AG04449 (cell line): ENCODE data around the gene JPH2.
"Not testable (repeated sequence)": the region's sequence is repeated elsewhere in the genome, so short reads cannot be mapped to it uniquely, and the experiment has no call there.

ENCODE experiments used
- CTCF ChIA-PET: fragments of 350-600 bp; formaldehyde crosslinking; extraction: SDS; loops from one replicate; lab custom pipeline; 2021; ENCODE audit warnings: antibody characterized with exemption; lab: Yijun Ruan, JAX
- POLR2A ChIA-PET: fragments of 400-600, 350-600 bp; formaldehyde crosslinking; extraction: SDS; loops from one replicate; lab custom pipeline; 2020; ENCODE audit warnings: antibody characterized with exemption, inconsistent platforms; lab: Yijun Ruan, JAX
- DNase-seq: peaks from one replicate; pipeline ENCODE4 v3.0.0-alpha.2; 2010; ENCODE audit warnings: low read depth, low spot score
- H3K4me3 ChIP-seq: 2 replicates; pipeline ENCODE4 v1.5.1; 2011; ENCODE audit warnings: low read depth, mild to moderate bottlenecking, control low read depth, low read length
- CTCF ChIP-seq: IDR thresholded peaks from one replicate; pipeline ENCODE4 v1.5.1; 2011; ENCODE audit warnings: mild to moderate bottlenecking, moderate library complexity, low read length, control low read depth, inconsistent platforms; ENCODE audit not compliant: insufficient read depth; ENCODE audit errors: missing control alignments

Gene JPH2

GRCh38 chr20:44135012-44135412 lies 52.0 kb downstream of the JPH2 start:
- H3K4me3 ChIP-seq = no peak overlapping the region
- CTCF ChIA-PET = interaction anchor here (1.1 to 3.6 kb wide), 3 partner anchors 17 to 54 kb away, joined by 3 to 33 read pairs (median 3); partner anchors contain the start of gene JPH2
- no peak for TF ChIP-seq CTCF
- DNase-seq = no peak
- POLR2A ChIA-PET = no interaction called here

GRCh38 chr20:44133424-44133823 lies 53.6 kb downstream of the JPH2 start:
- ChIA-PET CTCF (interaction anchor here (1.0 to 6.6 kb wide), 3 partner anchors 15 to 57 kb away, joined by 3 to 80 read pairs (median 5); partner anchors contain the start of gene JPH2), POLR2A (no interaction called here)
- no peak overlapping the region for H3K4me3 ChIP-seq
- TF ChIP-seq CTCF = no peak
- no peak for DNase-seq

GRCh38 chr20:44131704-44132103 lies 55.3 kb downstream of the JPH2 start:
- H3K4me3 ChIP-seq = no peak overlapping the region
- TF ChIP-seq CTCF = no peak
- ChIA-PET POLR2A (no interaction called here), CTCF (interaction anchor here (0.5 to 6.9 kb wide), 6 partner anchors 13 to 491 kb away, joined by 4 to 80 read pairs (median 8); no protein-coding TSS in a partner anchor)
- no peak for DNase-seq

GRCh38 chr20:44129911-44130718 lies 56.9 kb downstream of the JPH2 start:
- TF ChIP-seq CTCF = no peak
- H3K4me3 ChIP-seq = no peak overlapping the region
- DNase-seq = no peak
- POLR2A ChIA-PET = interaction anchor here (0.7 kb wide), 1 partner anchor 58 kb away, joined by 3 read pairs; no protein-coding TSS in a partner anchor
- CTCF ChIA-PET = interaction anchor here (2.6 to 6.9 kb wide), 3 partner anchors 12 to 60 kb away, joined by 11 to 80 read pairs (median 53); no protein-coding TSS in a partner anchor

GRCh38 chr20:44129300-44129699 lies 57.7 kb downstream of the JPH2 start:
- ChIA-PET POLR2A (interaction anchor here (0.7 kb wide), 1 partner anchor 59 kb away, joined by 3 read pairs; no protein-coding TSS in a partner anchor), CTCF (interaction anchor here (0.8 to 6.9 kb wide), 4 partner anchors 11 to 66 kb away, joined by 3 to 80 read pairs (median 28); no protein-coding TSS in a partner anchor)
- not testable (repeated sequence) for DNase-seq, H3K4me3 ChIP-seq

- CTCF ChIA-PET = interaction anchor here (2.6 to 6.9 kb wide), 2 partner anchors 9 to 64 kb away, joined by 8 to 53 read pairs; no protein-coding TSS in a partner anchor
- H3K4me3 ChIP-seq = no peak overlapping the region
- no peak for DNase-seq
- POLR2A ChIA-PET = no interaction called here
- TF ChIP-seq CTCF = no peak
These were observed 60.5 kb downstream of the JPH2 start for GRCh38 chr20:44126445-44126844.
